Heart left ventricle (tissue), 16 donors: ENCODE data around the gene APMAP. TPM values are rescaled to one million over a fixed set of nuclear protein-coding genes. Genes with fewer than 3 reads are reported as not detected.

Source experiments
- ATAC-seq, 4 donors: fragments of 200-7000 bp; cut with Tn5 transposase; one replicate each; pipeline ENCODE4 v1.9.1; 2020 to 2022; ENCODE audit warnings: moderate library complexity in 4 of 4, mild to moderate bottlenecking in 3 of 4, moderate number of reproducible peaks in 1 of 4
- DNase-seq, 5 donors: peaks; one replicate each; pipeline ENCODE4 v3.0.0-alpha.2; 2020
- H3K27ac ChIP-seq, 12 donors: fragments of 200-600 bp; sonication (generic) in 4 of 12; one replicate each; pipeline versions ENCODE4 v1.5.0 to v1.8.0; 2016 to 2022; ENCODE audit warnings: mild to moderate bottlenecking in 2 of 12
- H3K27me3 ChIP-seq, 9 donors: fragments of 200-600 bp; sonication (generic) in 2 of 9; one replicate each; pipeline versions ENCODE4 v1.5.1 to v1.8.0; 2016 to 2022; ENCODE audit warnings: mild to moderate bottlenecking in 3 of 9
- H3K36me3 ChIP-seq, 9 donors: fragments of 200-600 bp; sonication (generic) in 2 of 9; one replicate each; pipeline versions ENCODE4 v1.5.0 to v1.8.0; 2018 to 2022; ENCODE audit warnings: mild to moderate bottlenecking in 2 of 9
- H3K4me1 ChIP-seq, 12 donors: fragments of 200-600 bp; sonication (generic) in 4 of 12; one replicate each; pipeline versions ENCODE4 v1.5.0 to v1.8.0; 2016 to 2022; ENCODE audit warnings: mild to moderate bottlenecking in 3 of 12
- H3K4me3 ChIP-seq, 12 donors: fragments of 200-600 bp; sonication (generic) in 4 of 12; one replicate each; pipeline versions ENCODE4 v1.5.0 to v1.8.0; 2017 to 2022; ENCODE audit warnings: mild to moderate bottlenecking in 9 of 12, moderate library complexity in 4 of 12
- H3K9me3 ChIP-seq, 12 donors: fragments of 200-600 bp; sonication (generic) in 4 of 12; one replicate each; pipeline versions ENCODE4 v1.5.0 to v1.8.0; 2016 to 2022; ENCODE audit warnings: mild to moderate bottlenecking in 1 of 12
- CTCF ChIP-seq, 12 donors: fragments of 200-600 bp; sonication (generic) in 4 of 12; IDR thresholded peaks; one replicate each; pipeline versions ENCODE4 v1.5.0 to v1.8.0; 2018 to 2022; ENCODE audit warnings: antibody characterized with exemption in 12 of 12, mild to moderate bottlenecking in 5 of 12
- POLR2A ChIP-seq, 2 donors: fragments of 450-650 bp; IDR thresholded peaks; one replicate each; pipeline ENCODE4 v1.6.1; 2017; ENCODE audit warnings: antibody characterized with exemption in 2 of 2, mild to moderate bottlenecking in 2 of 2, moderate library complexity in 2 of 2
- WGBS, 4 donors: extraction: QIAGEN DNeasy Blood & Tissue Kit in 2 of 4; methylation state at CpG; one replicate each; pipeline versions ENCODE4 v1.1.5 to v1.1.7; 2013 to 2018; 5-methylcytosine and 5-hydroxymethylcytosine counted together
- intact Hi-C, 10 donors: fragments of 100-400 bp; cut with DNase I; formaldehyde crosslinking; loops; one replicate each; pipeline versions ENCODE4 v1.11.1 to v1.14.2; 2022
- polyA plus RNA-seq, 2 donors: library from polyadenylated mRNA; stranded (reverse); fragments of 200-250 nt; gene quantifications; one replicate each; pipeline ENCODE4 v1.2.3, GENCODE V29; 2013
- total RNA-seq, 9 donors: library from RNA; depleted of rRNA in 2 of 9; stranded (reverse); fragments of >200 nt in 2 of 9; fragmentation: NEBNext Ultra II Directional in 3 of 9; extraction: Animal tissue kit (Norgen Biotek cat#: 25700) in 3 of 9; gene quantifications; one replicate each; pipeline versions ENCODE4 v1.1.0 to v1.2.4, GENCODE V29; 2016 to 2023
- donor health status: ischemic (EF 13 %, LVEDD 7.1; RV severe dilation, severe dysfunction).
- donor health status: healthy with polysubstance abuse.
- donor health status: DM: no; HTN: yes; CAD: no.
- donor health status: DM: no; HTN: no; CAD: no.
- donor health status: ischemic (EF 25% LVEDD 6.9; RV normal size, moderate dysfunction).
- donor health status: ischemic (EF 25% LVEDD 5.7; RV mildly dilated, moderate dysfunction).
- donor health status: healthy.
- donor health status: DM: yes; HTN: yes; CAD: no.
- donor health status: ischemic (EF 35%, LVEDD 5.7; RV mildly dilated, moderate dysfunction).
- donor health status: nonischemic (EF 11% LVEDD 7.7; RV severe dilation, severe dysfunction).
- donor health status: DM: yes; HTN: yes; CAD: no.
- donor health status: PGD.
- donor health status: ischemic (EF 29% LVEDD 5.4; RV normal size, mild dysfunction).
- donor health status: nonischemic (EF 23%, LVEDD 6.1; RV moderate dilation, normal function).

APMAP gene
- total and polyA plus RNA-seq, 11 donors: 16.2 to 61.3 (median 31.9) TPM

GRCh38 chr20:24972341-24972740 lies 20.2 kb downstream of the APMAP start:
- peaks cover 0 to 85% (median 70%) of the 10 kb centered on the region in 9 donors for H3K36me3 ChIP-seq
- no peak for ATAC-seq

GRCh38 chr20:24971376-24972101 lies 21.0 kb downstream of the APMAP start:
- no peaks in the 10 kb centered on the region for H3K27me3 ChIP-seq
- peaks cover 0 to 85% (median 71%) of the 10 kb centered on the region in 9 donors for H3K36me3 ChIP-seq
- WGBS, 4 donors: 89 to 91% (median 91%) methylated on average over 6 of the region's 6 CpGs
- TF ChIP-seq POLR2A (IDR thresholded peaks at IDR 0.05): no peak
- no peak for TF ChIP-seq CTCF (IDR thresholded peaks at IDR 0.05)
- H3K4me3 ChIP-seq: no peak overlapping the region
- intact Hi-C loops: no loop called here
- ATAC-seq: no peak
- peaks cover 0 to 7% (median 0%) of the 10 kb centered on the region in 12 donors for H3K4me1 ChIP-seq
- peaks cover 0 to 17% (median 0%) of the 10 kb centered on the region in 12 donors for H3K9me3 ChIP-seq
- H3K27ac ChIP-seq: peak overlapping the region in 1 of 12 donors; percentile 68
- no peak for DNase-seq

More at GRCh38 chr20:24972341-24972740, 20.2 kb downstream of the APMAP start:
- 81 to 100% (median 99%) methylated on average over 2 of the region's 2 CpGs for WGBS, 4 donors
- Histone ChIP-seq H3K4me1 (peaks cover 0 to 7% (median 0%) of the 10 kb centered on the region in 12 donors), H3K9me3 (peaks cover 0 to 20% (median 0%) of the 10 kb centered on the region in 12 donors), H3K27me3 (no peaks in the 10 kb centered on the region), H3K4me3 (no peak overlapping the region), H3K27ac (no peak overlapping the region)
- intact Hi-C loops: no loop called here
- TF ChIP-seq POLR2A (IDR thresholded peaks at IDR 0.05) (no peak), CTCF (IDR thresholded peaks at IDR 0.05) (no peak)
- DNase-seq: no peak

GRCh38 chr20:24970754-24971153 lies 21.8 kb downstream of the APMAP start:
- H3K36me3 ChIP-seq: peaks cover 0 to 87% (median 76%) of the 10 kb centered on the region in 9 donors

More at GRCh38 chr20:24970754-24971153, 21.8 kb downstream of the APMAP start:
- ATAC-seq (peak in 2 of 4 donors; percentile 33 to 42), DNase-seq (no peak)
- peak overlapping the region in 1 of 12 donors; percentile 68 for H3K27ac ChIP-seq
- TF ChIP-seq CTCF (IDR thresholded peaks at IDR 0.05) (no peak), POLR2A (IDR thresholded peaks at IDR 0.05) (no peak)
- H3K9me3 ChIP-seq: peaks cover 0 to 11% (median 0%) of the 10 kb centered on the region in 12 donors
- no peak overlapping the region for H3K4me3 ChIP-seq
- no peaks in the 10 kb centered on the region for H3K27me3 ChIP-seq
- 90 to 92% (median 92%) methylated on average over 8 of the region's 8 CpGs for WGBS, 4 donors
- peaks cover 0 to 7% (median 0%) of the 10 kb centered on the region in 12 donors for H3K4me1 ChIP-seq
- intact Hi-C loops: no loop called here
